T-helper 1 cell treated with Interleukin-12 subunit alpha and Interleukin-12 subunit beta and Interleukin-4 antibody, amounts not matched to agents 30 μg/mL and 1 μg/mL, for 36 hours (primary cell): ENCODE results near the gene ECT2L.

ENCODE experiments used
- H3K27ac Mint-ChIP-seq: one replicate; pipeline ENCODE4 v1.8.0; 2021; ENCODE audit warnings: mild to moderate bottlenecking, mixed read lengths
- H3K27me3 Mint-ChIP-seq: one replicate; pipeline ENCODE4 v1.8.0; 2021; ENCODE audit warnings: low read depth, mixed read lengths
- H3K36me3 Mint-ChIP-seq: one replicate; pipeline ENCODE4 v1.8.0; 2021; ENCODE audit warnings: low read depth, mixed read lengths
- H3K4me1 Mint-ChIP-seq: one replicate; pipeline ENCODE4 v1.8.0; 2021; ENCODE audit warnings: low read depth, mixed read lengths
- H3K4me3 Mint-ChIP-seq: one replicate; pipeline ENCODE4 v1.8.0; 2021; ENCODE audit warnings: mild to moderate bottlenecking, moderate library complexity, mixed read lengths
- H3K9me3 Mint-ChIP-seq: one replicate; pipeline ENCODE4 v1.8.0; 2021; ENCODE audit warnings: mixed read lengths

The ECT2L gene

DNA sequence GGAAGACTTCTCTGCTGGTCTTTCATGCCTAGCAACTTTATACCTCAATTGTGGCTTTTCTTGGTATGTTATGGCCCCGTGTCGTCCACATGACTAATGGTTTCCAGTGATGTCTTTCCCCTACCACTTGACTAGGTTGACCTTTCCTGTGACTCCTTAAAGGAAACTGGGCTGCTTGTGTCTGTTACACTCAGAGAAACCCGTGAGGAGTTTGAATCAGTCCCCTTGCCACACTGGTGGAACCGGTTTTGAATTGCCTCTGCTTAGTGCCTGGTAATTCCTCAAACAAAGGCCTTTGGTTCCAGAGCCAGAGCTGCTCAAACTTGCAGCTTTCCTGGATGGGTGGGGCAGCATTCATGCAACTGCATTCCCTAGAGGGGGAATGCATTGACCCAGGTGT lies 21.9 kb downstream of the ECT2L start:
- peak overlapping the region; percentile 16 for H3K27ac Mint-ChIP-seq
- no peaks in the 10 kb centered on the region for H3K9me3 Mint-ChIP-seq
- H3K4me3 Mint-ChIP-seq = no peak overlapping the region
- no peaks in the 10 kb centered on the region for H3K36me3 Mint-ChIP-seq
- no peaks in the 10 kb centered on the region for H3K27me3 Mint-ChIP-seq
- peaks cover 26% of the 10 kb centered on the region for H3K4me1 Mint-ChIP-seq

GRCh38 chr6:138818496-138819194 lies 22.8 kb downstream of the ECT2L start:
- Mint-ChIP-seq H3K27me3 (no peaks in the 10 kb centered on the region), H3K27ac (peak overlapping the region; percentile 23), H3K4me3 (no peak overlapping the region), H3K4me1 (peaks cover 26% of the 10 kb centered on the region), H3K9me3 (no peaks in the 10 kb centered on the region), H3K36me3 (no peaks in the 10 kb centered on the region)

DNA sequence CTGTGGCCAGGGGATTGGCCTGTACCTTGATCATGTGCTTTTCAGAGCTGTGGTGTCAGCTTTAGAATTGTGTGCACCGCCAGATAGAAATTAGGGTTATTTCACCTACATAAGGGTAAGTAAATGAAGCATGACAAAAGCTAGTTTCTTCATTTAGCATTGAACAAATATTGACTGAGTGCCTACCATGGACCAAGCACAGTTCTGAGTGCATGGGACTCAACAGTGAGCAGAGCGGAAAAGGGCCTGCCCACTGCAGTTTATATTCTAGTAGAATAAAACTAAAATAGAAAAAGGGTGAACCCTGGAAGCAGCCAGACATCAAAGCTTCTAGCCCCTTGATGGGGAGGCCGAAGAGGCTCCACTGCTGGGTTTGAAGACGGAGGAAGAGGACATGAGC lies 25.6 kb downstream of the ECT2L start:
- Mint-ChIP-seq H3K36me3 (no peaks in the 10 kb centered on the region), H3K9me3 (no peaks in the 10 kb centered on the region), H3K27me3 (no peaks in the 10 kb centered on the region), H3K27ac (no peak overlapping the region), H3K4me3 (no peak overlapping the region), H3K4me1 (peaks cover 24% of the 10 kb centered on the region)

GRCh38 chr6:138824482-138825144 lies 28.7 kb downstream of the ECT2L start:
- Mint-ChIP-seq H3K27me3 (no peaks in the 10 kb centered on the region), H3K36me3 (no peaks in the 10 kb centered on the region), H3K27ac (peak overlapping the region; percentile 2), H3K4me3 (no peak overlapping the region), H3K9me3 (no peaks in the 10 kb centered on the region), H3K4me1 (peaks cover 3% of the 10 kb centered on the region)

- H3K36me3 Mint-ChIP-seq = no peaks in the 10 kb centered on the region
- no peaks in the 10 kb centered on the region for H3K9me3 Mint-ChIP-seq
- H3K4me3 Mint-ChIP-seq = no peak overlapping the region
- no peak overlapping the region for H3K27ac Mint-ChIP-seq
- H3K4me1 Mint-ChIP-seq = no peaks in the 10 kb centered on the region
- H3K27me3 Mint-ChIP-seq = no peaks in the 10 kb centered on the region
Measured at GRCh38 chr6:138830248-138830647, 34.4 kb downstream of the ECT2L start.

- Mint-ChIP-seq H3K4me1 (no peaks in the 10 kb centered on the region), H3K27ac (no peak overlapping the region)
Measured at GRCh38 chr6:138832182-138832581, 36.3 kb downstream of the ECT2L start.

GRCh38 chr6:138833816-138834539 lies 38.1 kb downstream of the ECT2L start:
- Mint-ChIP-seq H3K36me3 (no peaks in the 10 kb centered on the region), H3K4me3 (no peak overlapping the region), H3K9me3 (no peaks in the 10 kb centered on the region), H3K27ac (no peak overlapping the region), H3K4me1 (no peaks in the 10 kb centered on the region), H3K27me3 (no peaks in the 10 kb centered on the region)

More at GRCh38 chr6:138832182-138832581, 36.3 kb downstream of the ECT2L start:
- H3K27me3 Mint-ChIP-seq = no peaks in the 10 kb centered on the region
- no peaks in the 10 kb centered on the region for H3K36me3 Mint-ChIP-seq
- H3K9me3 Mint-ChIP-seq = no peaks in the 10 kb centered on the region
- H3K4me3 Mint-ChIP-seq = no peak overlapping the region

DNA sequence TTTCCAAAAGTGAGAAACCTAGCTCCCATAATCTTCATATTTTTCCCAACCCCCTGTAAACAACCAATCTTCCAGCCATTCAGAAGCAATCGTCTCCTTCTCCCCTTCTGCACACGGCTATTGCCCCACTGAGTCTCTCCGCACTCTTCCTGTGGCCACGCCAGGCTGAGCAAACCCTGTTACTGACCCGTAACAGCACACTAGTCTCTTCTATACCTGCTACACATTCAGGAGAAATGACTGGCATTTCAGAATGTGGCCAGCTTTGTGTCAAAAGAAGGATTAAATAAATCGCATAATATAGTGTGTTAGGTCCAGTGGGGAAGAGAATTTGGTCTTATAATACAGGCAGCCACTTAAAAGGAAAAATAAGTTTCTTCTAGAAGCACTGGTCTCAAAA lies 41.4 kb downstream of the ECT2L start:
- H3K4me1 Mint-ChIP-seq = no peaks in the 10 kb centered on the region
- no peaks in the 10 kb centered on the region for H3K27me3 Mint-ChIP-seq
- H3K9me3 Mint-ChIP-seq = no peaks in the 10 kb centered on the region
- H3K27ac Mint-ChIP-seq = no peak overlapping the region
- no peaks in the 10 kb centered on the region for H3K36me3 Mint-ChIP-seq
- H3K4me3 Mint-ChIP-seq = no peak overlapping the region

DNA sequence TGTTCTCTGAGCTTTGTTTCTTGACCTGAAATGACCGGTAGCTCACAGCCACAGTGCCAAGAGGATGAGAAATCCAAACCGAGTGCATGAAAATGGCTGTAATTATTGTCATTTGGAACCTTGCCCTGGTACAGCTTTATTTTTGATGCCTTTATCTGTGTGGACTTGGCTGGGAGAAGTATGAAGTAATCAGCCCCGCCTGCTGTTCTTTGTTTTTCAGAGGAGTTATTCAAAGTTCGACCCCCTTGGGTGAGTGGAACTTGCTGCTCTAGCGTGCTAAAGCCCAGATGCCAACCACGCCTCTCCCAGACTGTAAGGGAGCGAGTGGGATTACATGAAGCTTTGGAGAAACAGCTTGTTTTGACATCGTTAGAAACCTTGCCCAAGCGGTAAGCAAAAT lies 48.3 kb downstream of the ECT2L start:
- Mint-ChIP-seq H3K36me3 (no peaks in the 10 kb centered on the region), H3K27me3 (no peaks in the 10 kb centered on the region), H3K27ac (no peak overlapping the region), H3K4me3 (no peak overlapping the region), H3K4me1 (no peaks in the 10 kb centered on the region), H3K9me3 (peaks cover 3% of the 10 kb centered on the region)

- no peak overlapping the region for H3K27ac Mint-ChIP-seq
Measured at GRCh38 chr6:138847884-138848283, 52.0 kb downstream of the ECT2L start.

GRCh38 chr6:138848461-138848860 lies 52.6 kb downstream of the ECT2L start:
- no peaks in the 10 kb centered on the region for H3K4me1 Mint-ChIP-seq
- no peak overlapping the region for H3K27ac Mint-ChIP-seq
- H3K36me3 Mint-ChIP-seq = no peaks in the 10 kb centered on the region
- peaks cover 3% of the 10 kb centered on the region for H3K9me3 Mint-ChIP-seq
- no peak overlapping the region for H3K4me3 Mint-ChIP-seq
- H3K27me3 Mint-ChIP-seq = no peaks in the 10 kb centered on the region

More at GRCh38 chr6:138847884-138848283, 52.0 kb downstream of the ECT2L start:
- no peaks in the 10 kb centered on the region for H3K36me3 Mint-ChIP-seq
- no peak overlapping the region for H3K4me3 Mint-ChIP-seq
- H3K27me3 Mint-ChIP-seq = no peaks in the 10 kb centered on the region
- H3K9me3 Mint-ChIP-seq = peaks cover 3% of the 10 kb centered on the region
- no peaks in the 10 kb centered on the region for H3K4me1 Mint-ChIP-seq

DNA sequence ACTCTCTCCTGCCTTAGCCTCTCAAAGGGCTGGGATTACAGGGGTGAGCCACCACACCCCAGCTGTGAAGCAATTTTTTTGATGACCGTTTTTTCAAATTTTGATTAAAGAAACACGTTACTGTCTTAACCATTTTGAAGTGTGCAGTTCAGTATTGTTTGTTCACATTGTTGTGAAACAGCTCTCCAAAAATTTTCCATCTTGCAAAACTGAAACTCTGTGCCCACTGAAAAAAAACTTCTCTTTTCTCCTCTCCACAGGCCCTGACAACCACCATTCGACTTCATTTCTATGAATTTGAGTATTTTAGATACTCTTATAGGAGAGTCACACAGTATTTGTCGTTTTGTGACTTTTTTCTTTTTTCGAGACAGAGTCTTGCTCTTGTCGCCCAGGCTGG lies 53.9 kb downstream of the ECT2L start:
- Mint-ChIP-seq H3K9me3 (peaks cover 3% of the 10 kb centered on the region), H3K36me3 (no peaks in the 10 kb centered on the region), H3K27ac (no peak overlapping the region), H3K27me3 (no peaks in the 10 kb centered on the region), H3K4me3 (no peak overlapping the region), H3K4me1 (no peaks in the 10 kb centered on the region)

DNA sequence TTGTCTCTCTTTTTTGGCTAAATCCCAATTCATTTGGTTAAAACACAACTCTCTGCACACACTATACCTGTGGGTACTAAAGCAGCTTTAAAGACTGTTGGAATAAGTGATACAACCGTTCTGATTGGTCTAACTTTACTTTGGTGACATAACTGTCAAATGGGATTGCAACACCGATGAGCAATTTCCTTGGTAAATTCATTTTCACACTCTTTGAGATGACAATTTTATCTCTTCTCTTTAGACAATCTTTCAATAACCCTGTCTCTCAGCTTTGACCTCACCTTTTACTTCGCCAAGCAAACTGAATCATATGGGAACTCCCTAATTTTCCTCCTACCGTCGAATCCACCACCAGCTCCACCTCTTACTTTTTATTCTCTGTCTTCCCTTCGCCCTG lies 60.8 kb downstream of the ECT2L start:
- no peak overlapping the region for H3K4me3 Mint-ChIP-seq
- H3K9me3 Mint-ChIP-seq = no peaks in the 10 kb centered on the region
- H3K4me1 Mint-ChIP-seq = no peaks in the 10 kb centered on the region
- no peak overlapping the region for H3K27ac Mint-ChIP-seq
- no peaks in the 10 kb centered on the region for H3K36me3 Mint-ChIP-seq
- H3K27me3 Mint-ChIP-seq = no peaks in the 10 kb centered on the region

GRCh38 chr6:138857775-138858174 lies 61.9 kb downstream of the ECT2L start:
- Mint-ChIP-seq H3K27ac (no peak overlapping the region), H3K4me3 (no peak overlapping the region), H3K9me3 (no peaks in the 10 kb centered on the region), H3K4me1 (no peaks in the 10 kb centered on the region), H3K36me3 (no peaks in the 10 kb centered on the region), H3K27me3 (no peaks in the 10 kb centered on the region)

DNA sequence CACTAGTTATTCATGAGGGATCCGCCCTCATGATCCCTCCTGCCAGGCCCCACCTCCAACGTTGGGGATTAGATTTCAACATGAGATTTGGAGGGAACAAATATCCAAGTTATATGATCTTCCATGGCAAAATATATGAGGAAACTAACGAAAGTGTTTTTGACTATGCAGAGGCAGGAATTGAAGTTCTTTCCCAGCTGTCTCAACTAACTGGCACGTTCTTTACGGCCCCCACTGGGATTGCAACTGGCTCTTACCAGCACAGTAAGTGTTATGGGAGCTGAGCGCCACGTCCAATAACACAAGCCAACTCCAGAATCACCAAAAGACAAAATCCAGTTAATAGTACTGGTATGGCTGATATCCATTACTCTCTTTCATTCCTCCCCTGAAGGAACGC lies 66.6 kb downstream of the ECT2L start:
- H3K36me3 Mint-ChIP-seq = no peaks in the 10 kb centered on the region
- H3K4me3 Mint-ChIP-seq = no peak overlapping the region
- no peak overlapping the region for H3K27ac Mint-ChIP-seq
- no peaks in the 10 kb centered on the region for H3K27me3 Mint-ChIP-seq
- H3K9me3 Mint-ChIP-seq = no peaks in the 10 kb centered on the region
- H3K4me1 Mint-ChIP-seq = no peaks in the 10 kb centered on the region
